Kidney (tissue), 14 donors: ENCODE data around the gene WWOX. TPM values are rescaled to one million over a fixed set of nuclear protein-coding genes. Genes with fewer than 3 reads are reported as not detected.
A peak's percentile ranks its signal among the peaks of the same experiment; 100 is the strongest.

Experiments
- DNase-seq, 5 donors: peaks; one replicate each; pipeline ENCODE4 v3.0.0-alpha.2; 2013 to 2020
- FAIRE-seq: peaks from 2 replicates; lab custom pipeline; 2012; peaks lifted over from hg19 to GRCh38; lab: Jason Lieb, UNC
- H3K27ac ChIP-seq, 2 donors: one replicate each; pipeline ENCODE4 v1.7.0; 2013; ENCODE audit warnings: low read depth in 2 of 2, low read length in 2 of 2, inconsistent platforms in 1 of 2
- H3K27me3 ChIP-seq: one replicate; pipeline ENCODE4 v1.7.1; 2013; ENCODE audit warnings: low read length, inconsistent platforms; ENCODE audit not compliant: control insufficient read depth, insufficient read depth
- H3K36me3 ChIP-seq, 3 donors: one replicate each; pipeline versions ENCODE4 v1.7.0 to v1.7.1; 2013; ENCODE audit warnings: low read length in 3 of 3, control low read depth in 1 of 3, inconsistent platforms in 1 of 3; ENCODE audit not compliant: insufficient read depth in 3 of 3, control insufficient read depth in 2 of 3
- H3K4me1 ChIP-seq, 3 donors: one replicate each; pipeline versions ENCODE4 v1.7.0 to v1.7.1; 2013; ENCODE audit warnings: low read length in 3 of 3, inconsistent platforms in 1 of 3, low read depth in 1 of 3; ENCODE audit not compliant: control insufficient read depth in 2 of 3, insufficient read depth in 2 of 3
- H3K4me3 ChIP-seq, 3 donors: one replicate each; pipeline versions ENCODE4 v1.7.0 to v1.8.1; 2013; ENCODE audit warnings: low read length in 3 of 3, control low read depth in 1 of 3, inconsistent platforms in 1 of 3
- H3K9ac ChIP-seq, 3 donors: one replicate each; pipeline versions ENCODE4 v1.7.0 to v1.7.1; 2013; ENCODE audit warnings: low read length in 3 of 3, control low read depth in 1 of 3, inconsistent platforms in 1 of 3
- H3K9me3 ChIP-seq, 3 donors: one replicate each; pipeline versions ENCODE4 v1.7.0 to v1.7.1; 2013; ENCODE audit warnings: low read length in 3 of 3, control low read depth in 1 of 3, inconsistent platforms in 1 of 3; ENCODE audit not compliant: control insufficient read depth in 2 of 3, insufficient read depth in 1 of 3
- CTCF ChIP-seq: IDR thresholded peaks from 3 replicates; pipeline ENCODE4 v1.5.1; 2012; ENCODE audit warnings: mild to moderate bottlenecking, moderate library complexity, borderline replicate concordance; ENCODE audit not compliant: insufficient read depth; ENCODE audit errors: extremely low read depth
- intact Hi-C: fragments of 100-400 bp; cut with DNase I; formaldehyde crosslinking; loops from one replicate; pipeline ENCODE4 v1.11.1; 2022
- polyA plus RNA-seq: library from polyadenylated mRNA; stranded (reverse); fragments of 350-450 nt; fragmentation: Illumina TruSeq; extraction: RNeasy Lipid Tissue Mini Kit (QIAGEN cat#74804); gene quantifications from one replicate; pipeline ENCODE4 v1.2.3, GENCODE V29; 2014; ENCODE audit warnings: low read depth, low replicate concordance; ENCODE audit not compliant: insufficient read depth
- total RNA-seq: library from RNA; stranded (reverse); fragmentation: NEBNext Ultra II Directional; extraction: Animal tissue kit (Norgen Biotek cat#: 25700); gene quantifications from one replicate; pipeline ENCODE4 v1.2.1, GENCODE V29; 2021
- donor health status: control.
- donor health status: control.
- donor health status: control.
- donor health status: control.
- donor health status: control.
- donor health status: DM: yes; HTN: yes; CAD: no.
- donor health status: Normal renal cell carcinoma (clear cell type).

Gene WWOX
- total and polyA plus RNA-seq, 2 donors from 2014 or later: 22.5 to 30.3 TPM

GRCh38 chr16:78431004-78431670, 331.7 kb downstream of the WWOX start:
- FAIRE-seq (no peak), DNase-seq (peak in 1 of 5 donors; percentile 73)
- intact Hi-C loops: no loop called here
- H3K36me3 ChIP-seq: no peaks in the 10 kb centered on the region
- H3K9me3 ChIP-seq: no peaks in the 10 kb centered on the region
- H3K4me1 ChIP-seq: peaks cover 0 to 5% (median 0%) of the 10 kb centered on the region in 3 donors
- no peak for TF ChIP-seq CTCF
- no peak overlapping the region for H3K9ac ChIP-seq
- no peak overlapping the region for H3K27ac ChIP-seq
- H3K27me3 ChIP-seq: no peaks in the 10 kb centered on the region
- no peak overlapping the region for H3K4me3 ChIP-seq

GRCh38 chr16:78431701-78432100, 332.2 kb downstream of the WWOX start:
- intact Hi-C loops: no loop called here
- no peak for TF ChIP-seq CTCF
- H3K27ac ChIP-seq: no peak overlapping the region
- H3K4me1 ChIP-seq: peaks cover 0 to 5% (median 0%) of the 10 kb centered on the region in 3 donors
- no peaks in the 10 kb centered on the region for H3K9me3 ChIP-seq
- FAIRE-seq (no peak), DNase-seq (no peak)
- no peaks in the 10 kb centered on the region for H3K27me3 ChIP-seq
- H3K36me3 ChIP-seq: no peaks in the 10 kb centered on the region
- H3K9ac ChIP-seq: no peak overlapping the region
- no peak overlapping the region for H3K4me3 ChIP-seq

GRCh38 chr16:78432451-78432850, 333.0 kb downstream of the WWOX start:
- no peak for TF ChIP-seq CTCF
- H3K4me1 ChIP-seq: peaks cover 0 to 5% (median 0%) of the 10 kb centered on the region in 3 donors
- H3K36me3 ChIP-seq: no peaks in the 10 kb centered on the region
- intact Hi-C loops: no loop called here
- no peak for FAIRE-seq
- DNase-seq: no peak
- H3K9me3 ChIP-seq: no peaks in the 10 kb centered on the region
- H3K27me3 ChIP-seq: no peaks in the 10 kb centered on the region
- H3K9ac ChIP-seq: no peak overlapping the region
- H3K4me3 ChIP-seq: no peak overlapping the region
- no peak overlapping the region for H3K27ac ChIP-seq
